GM21825 (cell line): ENCODE results near the gene VPS51.
"Not testable (repeated sequence)": the region's sequence is repeated elsewhere in the genome, so short reads cannot be mapped to it uniquely, and the experiment has no call there.

ENCODE experiments used
- ATAC-seq: cut with Tn5 transposase; IDR thresholded peaks from one replicate; pipeline ENCODE4 v1.9.1; 2021; ENCODE audit warnings: mild to moderate bottlenecking, moderate library complexity; ENCODE audit not compliant: unreplicated experiment

The VPS51 gene

DNA sequence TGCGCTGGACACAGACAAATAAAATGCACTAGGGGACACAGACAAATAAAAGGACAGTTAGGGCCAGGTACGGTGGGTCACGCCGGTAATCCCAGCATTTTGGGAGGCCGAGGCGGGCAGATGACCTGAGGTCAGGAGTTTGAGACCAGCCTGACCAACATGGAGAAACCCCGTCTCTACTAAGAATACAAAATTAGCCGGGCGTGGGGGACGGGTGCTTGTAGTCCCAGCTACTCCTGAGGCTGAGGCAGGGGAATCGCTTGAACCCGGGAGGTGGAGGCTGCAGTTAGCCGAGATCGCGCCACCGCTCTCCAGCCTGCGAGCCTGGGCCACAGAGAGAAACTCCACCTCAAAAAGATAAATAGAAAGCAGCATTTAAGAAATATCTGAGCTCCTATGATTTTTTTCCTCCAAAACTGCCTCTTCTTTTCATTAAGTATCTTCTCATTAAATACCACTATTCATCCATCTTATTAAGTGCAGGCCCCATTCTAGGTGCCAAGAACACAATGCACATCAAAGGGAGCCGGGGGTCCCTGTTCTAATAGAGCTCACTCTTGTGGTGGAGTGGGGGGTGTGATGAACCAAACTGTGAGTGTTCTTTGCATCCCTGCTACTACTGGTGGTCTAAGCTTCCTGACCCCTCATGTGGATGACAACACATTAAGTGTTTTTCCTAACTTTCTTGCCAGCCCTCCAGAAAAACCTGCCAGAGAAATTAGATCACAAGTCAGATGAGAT, 22.3 kb downstream of the VPS51 start:
- no peak for ATAC-seq

DNA sequence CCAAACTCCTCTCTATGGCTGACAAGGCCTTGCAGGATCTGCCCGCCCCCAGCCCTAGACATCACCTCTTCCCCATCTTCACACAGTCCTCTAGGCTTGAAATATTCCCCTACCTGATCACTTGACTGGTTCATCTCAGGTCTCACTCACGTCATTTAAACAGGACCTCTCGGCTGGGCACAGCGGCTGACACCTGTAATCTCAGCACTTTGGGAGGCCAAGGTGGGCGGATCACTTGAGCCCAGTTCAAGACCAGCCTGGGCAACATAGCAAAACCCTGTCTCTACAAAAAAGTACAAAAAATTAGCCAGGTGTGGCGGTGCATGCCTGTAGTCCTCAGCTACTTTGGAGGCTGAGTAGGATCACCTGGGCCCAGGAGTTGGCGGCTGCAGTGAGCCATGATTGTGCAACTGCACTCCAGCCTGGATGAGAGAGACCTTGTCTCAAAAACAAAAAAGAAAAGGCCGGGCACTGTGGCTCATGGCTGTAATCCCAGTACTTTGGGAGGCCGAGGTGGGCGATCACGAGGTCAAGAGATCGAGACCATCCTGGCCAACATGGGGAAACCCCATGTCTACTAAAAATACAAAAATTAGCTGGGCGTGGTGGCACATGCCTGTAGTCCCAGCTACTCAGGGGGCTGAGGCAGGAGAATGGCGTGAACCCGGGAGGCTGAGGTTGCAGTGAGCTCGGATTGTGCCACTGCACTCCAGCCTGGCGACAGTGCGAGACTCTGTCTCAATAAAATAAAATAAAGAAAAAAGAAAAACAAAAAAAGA, 23.1 kb downstream of the VPS51 start:
- not testable (repeated sequence) for ATAC-seq

DNA sequence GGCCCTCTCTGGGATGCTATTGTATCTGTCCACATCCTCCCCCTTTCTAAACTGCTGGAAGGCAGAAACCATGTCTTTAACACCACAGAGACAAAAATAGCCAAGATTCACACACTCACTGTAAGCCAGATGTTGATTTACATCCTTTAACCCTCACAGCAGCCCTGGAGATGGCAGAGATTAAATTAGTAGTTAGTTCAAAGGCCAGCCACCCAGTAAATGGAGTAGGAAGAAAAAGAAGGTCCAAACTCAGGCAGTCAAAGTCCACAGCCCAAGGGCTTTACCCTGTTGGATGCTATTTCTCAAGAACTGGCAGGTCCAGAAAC, 23.6 kb downstream of the VPS51 start:
- no peak for ATAC-seq

DNA sequence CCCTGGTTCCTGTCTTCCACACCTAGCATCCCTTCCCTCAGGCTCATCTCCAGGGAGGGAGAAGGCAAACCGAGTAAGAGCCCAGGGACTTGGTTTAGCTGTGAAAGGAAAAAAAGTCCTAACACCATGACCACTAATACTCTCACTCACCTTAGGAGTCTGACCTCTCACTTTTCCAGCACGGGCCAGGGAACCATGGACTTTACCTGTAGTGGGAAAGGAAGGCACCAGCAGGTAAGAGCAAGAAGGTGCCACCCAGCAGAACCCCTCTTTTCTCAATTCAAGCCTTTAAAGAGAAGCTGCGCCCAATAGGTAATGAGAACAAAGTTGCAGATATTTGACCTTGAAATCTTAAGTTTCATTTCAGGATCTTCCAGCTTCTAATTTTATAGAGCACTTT, 24.8 kb downstream of the VPS51 start:
- no peak for ATAC-seq

DNA sequence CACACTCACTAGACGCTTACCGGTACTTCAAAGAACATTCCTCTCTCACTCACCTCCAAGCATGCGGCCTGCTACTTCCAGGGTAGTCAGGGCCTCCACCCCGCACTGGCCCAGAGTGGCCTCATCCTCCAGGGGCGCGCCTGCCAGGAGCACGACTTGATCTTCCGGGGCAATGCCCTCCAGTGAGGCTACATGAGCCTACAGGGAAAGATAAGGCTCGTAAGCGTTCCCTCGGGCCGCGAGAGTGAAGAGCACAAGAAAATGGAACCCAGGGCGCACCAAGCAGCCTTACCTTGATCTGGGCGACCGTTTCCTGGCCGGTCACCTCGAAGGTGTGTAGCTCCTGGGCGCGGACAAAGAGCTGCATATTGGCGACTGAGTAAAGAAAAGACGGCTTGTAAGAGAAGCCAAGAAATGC, 25.4 kb downstream of the VPS51 start:
- no peak for ATAC-seq

DNA sequence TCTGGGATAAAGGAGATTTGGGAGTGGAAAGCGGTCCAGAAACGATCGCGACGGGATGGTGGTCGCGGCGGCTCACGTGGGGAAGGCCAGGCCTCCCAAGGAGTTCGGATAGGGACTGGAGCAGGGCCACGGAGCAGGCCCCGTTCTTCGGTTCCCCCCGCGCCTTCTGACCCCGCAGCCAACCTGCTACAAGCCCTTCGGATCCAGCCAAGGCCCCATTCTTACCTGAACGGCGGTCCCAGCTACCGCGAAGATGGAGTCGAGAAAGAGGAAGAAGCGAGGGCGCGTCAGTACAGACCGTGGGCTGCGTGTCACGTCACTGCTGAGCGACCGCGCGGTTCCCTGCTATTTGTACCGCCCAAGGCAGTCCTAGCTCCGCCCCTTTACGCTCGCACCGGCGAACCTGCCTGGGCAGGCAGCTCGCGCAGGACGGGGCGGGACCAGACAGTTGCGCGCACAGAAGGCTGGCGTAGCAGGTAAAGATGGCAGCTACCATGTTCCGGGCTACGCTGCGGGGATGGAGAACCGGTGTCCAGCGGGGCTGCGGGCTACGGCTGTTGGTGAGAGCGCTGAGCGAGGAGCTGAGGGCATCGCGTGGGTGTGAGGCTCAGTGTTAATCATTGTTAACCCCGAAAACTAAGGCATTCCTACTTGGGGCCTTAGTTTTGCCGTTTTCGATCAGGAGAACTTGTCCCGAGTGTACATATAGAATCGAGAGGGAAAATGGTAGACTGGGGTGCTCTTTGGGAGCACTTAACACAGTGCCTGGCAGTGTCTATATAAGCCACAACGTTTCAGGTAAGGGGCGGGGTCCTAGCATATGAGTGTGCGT, 26.1 kb downstream of the VPS51 start, which contains the start of the genes FAU and MRPL49:
TSS of gene FAU (minus strand) at position 270 of the 832 bp plus-strand sequence. CDS start 321 bp downstream, outside the sequence.
TSS of gene MRPL49 (plus strand) at position 457 of the 832 bp plus-strand sequence. CDS start at position 483, 26 bp downstream.
- peak; percentile 63 for ATAC-seq

DNA sequence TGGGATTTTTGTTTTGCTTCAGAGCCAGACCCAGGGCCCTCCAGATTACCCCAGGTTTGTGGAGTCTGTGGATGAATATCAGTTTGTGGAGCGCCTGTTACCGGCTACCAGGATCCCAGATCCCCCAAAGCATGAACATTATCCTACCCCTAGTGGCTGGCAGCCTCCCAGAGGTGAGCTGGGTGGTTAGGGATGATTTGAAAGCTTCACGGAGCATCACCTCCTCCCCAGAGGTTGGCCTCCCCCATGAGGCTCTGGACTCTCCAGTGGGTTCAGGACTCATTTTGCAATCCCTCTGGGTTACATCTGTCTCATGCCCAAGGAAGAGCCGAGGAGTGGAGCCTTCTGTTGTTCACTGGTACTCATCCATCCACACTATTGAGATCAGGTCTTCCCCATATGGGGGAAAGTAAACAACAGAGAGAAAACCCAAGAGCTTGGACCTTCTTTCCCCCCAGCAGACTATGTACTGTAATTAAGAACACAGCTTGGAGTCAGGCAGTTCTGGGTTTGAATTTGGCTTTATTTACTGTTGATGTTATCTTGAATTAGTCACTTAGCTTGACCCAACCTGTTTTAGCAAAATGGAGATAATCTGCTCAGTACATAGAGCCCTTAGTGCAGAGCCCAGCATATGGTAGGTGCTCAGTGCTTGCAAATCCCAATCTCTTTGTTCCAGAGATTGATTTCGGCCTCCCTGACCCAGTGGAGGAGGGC, 28.6 kb downstream of the VPS51 start:
- ATAC-seq = no peak

DNA sequence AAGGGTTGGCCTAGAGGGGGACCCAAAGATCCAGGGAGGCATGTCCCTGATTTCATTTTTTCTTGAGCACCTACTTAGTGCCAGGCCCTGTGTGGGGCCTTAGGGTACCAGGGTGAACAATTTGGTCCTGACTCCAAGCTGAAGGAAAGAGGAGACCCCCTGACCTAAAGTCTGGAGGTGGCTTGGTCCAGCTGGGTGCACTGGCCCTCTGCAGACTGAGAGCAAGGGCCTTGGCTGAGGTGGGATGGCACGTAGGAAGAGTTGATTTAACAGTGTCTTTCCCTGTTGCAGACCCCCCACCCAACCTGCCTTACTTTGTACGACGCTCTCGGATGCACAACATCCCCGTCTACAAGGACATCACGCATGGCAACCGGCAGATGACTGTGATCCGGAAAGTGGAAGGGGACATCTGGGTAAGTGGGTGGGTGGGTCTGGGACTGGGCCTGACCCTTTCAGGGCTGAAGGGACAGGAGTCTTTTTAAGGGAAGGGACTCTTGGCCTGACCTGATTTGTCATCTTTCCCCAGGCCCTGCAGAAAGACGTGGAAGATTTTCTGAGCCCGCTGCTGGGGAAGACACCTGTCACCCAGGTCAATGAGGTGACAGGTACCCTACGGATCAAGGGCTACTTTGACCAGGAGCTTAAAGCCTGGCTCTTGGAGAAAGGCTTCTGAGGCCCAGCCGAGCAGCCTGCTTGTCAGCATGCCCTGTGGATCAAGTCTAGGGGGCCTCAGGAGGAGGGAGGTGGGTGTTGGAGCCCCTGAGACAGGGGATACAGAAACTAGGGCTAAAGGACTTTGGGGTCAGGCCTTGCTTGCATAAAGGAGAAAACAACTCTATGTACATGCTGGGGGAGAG, 29.4 kb downstream of the VPS51 start:
- no peak for ATAC-seq

DNA sequence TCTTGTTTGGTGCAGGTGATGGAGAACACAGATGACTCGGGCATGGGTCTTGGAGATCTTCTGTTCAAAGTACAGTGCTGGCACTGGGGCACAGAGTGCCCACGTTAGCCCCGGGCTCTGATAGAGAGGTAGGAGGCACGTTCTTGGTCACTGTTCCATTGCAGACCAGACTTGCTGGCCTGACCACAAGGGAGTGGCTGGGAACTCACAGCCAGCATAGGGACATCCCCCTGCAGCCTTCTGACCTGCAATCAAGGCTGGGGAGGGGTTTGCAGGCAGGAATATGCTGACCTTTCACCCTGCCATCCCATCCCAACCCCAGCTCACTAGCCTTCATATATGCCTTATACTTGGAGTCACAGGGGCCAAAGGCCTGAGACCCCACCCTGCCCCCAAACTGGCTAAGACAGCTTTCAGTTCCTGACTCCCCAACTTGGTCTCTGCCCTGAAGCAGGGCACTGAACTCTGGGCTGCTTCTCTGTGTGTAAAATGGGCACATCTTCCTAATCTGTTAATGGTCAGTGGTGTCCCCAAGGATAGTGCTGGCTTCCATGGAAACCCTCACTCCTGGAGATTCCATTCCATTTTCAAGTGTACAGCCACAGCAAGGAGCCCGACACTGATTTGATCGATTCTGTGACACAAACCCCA, 30.7 kb downstream of the VPS51 start:
- ATAC-seq = no peak

DNA sequence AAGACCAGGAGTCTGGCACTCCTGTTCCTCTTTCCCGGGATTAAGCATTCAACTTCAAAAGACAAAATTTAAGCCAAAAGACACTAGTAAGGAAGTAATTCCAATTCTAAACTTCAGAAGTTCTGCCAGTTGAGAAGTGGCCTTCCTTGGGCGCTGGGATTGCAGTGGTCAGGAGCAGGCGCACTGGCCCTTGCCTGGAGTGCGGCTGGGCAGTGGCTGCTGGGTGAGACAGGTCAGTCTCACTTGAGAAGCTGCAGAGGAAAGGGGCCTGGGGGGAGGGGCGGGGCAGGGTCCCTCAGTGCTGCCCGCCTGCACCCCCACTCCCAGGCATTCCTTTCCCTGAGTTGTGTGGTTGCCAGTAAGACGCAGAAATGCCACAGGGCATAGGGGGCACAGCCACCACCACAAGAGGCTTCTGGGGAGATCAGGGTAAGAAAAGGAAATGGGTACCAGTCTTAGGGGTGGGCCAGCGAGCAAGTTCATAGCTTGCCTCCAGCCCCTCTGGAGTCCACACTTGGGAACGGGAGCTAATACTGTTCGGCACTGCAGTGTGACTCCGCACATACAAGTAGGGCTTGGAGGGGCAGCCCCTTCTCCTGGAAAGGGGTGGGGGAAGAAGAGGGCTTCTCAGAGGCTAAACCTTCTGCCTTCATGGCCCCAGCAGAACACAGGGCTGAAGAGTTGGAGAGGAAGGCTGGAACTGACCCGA, 31.6 kb downstream of the VPS51 start:
- no peak for ATAC-seq

DNA sequence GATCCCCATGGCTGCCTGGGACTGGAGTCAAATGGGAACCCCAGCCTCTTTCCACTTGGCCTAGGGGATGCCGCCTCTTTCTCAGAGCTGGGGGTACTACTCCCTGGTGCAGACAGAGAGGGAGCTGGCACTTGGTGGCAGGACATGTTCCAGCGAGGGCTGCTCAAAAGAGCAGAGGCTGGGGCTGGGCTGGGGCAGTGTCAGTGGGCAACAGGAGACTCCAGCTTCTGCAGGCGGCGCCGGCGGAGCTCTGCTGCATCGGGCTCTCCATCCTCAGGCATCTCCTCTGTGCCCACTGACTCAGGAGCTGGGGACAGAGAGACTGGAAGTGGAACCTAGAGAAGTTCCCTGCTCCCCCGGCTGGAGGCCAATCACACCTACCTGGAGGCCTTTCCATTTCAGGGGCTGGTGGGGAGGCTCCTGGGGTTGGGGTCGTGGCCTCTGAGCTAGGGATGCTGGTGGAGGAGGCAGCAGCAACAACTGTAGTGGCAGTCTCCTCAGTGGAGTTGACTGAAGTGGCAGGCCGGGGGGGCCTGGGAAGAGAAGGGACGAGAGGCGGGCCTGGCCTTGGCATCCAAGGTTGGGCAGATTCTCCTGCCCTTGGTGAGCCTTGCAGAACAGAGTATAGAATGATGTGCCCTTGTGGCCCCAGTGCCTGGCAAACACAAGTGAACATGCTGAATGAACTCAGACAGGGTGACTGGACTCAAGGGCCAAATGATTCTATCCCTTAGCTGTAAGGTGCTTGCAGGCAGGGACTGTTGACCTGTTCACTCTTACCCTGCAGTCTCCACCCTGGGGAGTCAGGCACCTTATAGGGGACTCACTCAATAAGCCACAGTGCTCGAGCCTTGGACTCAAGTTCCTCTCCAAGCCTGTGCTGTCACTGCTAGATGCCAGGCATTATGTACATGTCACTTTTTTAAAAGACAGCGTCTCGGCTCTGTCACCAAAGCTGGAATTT, 32.5 kb downstream of the VPS51 start:
- ATAC-seq = no peak

DNA sequence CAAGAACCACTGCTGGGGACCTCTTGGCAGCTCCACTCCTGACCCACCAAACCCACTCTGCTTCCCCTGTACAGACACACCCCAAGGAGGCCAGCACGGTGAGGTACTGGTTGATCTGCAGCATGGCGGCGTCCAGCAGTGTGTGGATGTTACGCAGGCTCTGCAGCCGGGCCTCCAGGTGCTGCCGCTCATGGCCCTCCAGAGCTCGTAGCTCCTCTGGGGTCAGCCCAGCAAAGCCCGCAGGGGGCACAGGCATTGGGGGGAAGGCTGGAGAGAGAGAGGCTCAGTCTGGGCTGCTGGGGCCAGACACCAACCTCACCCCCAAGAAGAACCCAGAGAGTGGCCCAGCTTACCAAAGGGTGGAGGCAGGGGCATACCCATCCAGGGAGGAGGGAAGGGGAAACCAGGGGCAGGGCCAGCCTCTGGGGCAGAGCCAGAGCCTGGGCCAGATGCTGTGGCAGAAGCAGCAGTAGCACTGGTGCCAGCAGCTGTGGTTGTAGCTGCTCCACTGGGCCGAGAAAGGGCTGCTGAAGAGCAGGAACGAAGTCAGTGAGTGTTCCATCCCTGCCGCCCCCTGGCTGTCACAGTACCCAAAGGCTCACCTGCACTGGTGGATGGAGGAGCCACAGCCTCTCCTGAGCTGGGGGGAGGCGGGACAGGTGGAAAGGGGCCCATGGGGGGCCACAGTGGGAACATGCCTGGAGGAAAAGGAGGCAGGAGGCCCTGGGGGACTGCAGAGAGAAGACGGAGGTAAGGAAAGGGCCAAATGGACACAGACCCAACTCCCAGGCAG, 33.8 kb downstream of the VPS51 start:
- no peak for ATAC-seq

DNA sequence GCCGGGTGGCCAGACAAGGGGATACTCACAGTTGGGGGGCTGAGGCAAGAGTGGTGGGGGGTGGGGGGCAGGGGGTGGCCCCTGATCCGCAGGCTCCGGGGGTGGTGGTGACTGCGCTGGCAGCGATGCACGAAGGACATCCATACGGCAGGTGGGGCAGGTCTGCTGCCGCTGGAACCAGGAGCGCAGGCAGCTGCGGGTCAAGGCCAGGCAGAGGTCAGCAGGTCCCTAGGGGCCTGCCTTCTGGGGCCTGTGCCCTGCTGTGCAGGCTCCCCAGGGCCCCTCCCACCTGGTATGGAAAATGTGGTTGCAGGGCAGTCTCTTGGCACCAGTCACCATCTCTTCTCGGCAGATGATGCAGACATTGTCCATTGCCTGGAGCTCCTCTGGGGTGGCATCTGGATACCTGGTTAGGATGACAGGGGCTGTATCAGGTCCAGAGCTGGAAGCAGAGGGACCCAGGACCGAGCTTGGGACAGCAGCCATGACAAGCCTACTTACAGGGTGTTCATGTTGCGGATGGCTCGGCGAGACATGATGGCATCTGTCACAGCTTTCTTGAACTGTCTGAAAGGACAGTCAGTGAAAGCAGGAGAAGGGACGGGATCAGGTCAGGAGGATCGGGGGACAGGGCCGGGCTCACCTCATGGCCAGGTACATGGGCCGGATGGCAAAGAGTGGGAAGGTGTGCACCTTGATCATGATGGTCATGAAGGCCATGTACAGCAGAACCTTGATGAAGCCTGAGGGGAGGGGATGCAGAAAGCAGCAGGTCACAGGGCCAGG, 34.8 kb downstream of the VPS51 start:
- ATAC-seq = no peak

DNA sequence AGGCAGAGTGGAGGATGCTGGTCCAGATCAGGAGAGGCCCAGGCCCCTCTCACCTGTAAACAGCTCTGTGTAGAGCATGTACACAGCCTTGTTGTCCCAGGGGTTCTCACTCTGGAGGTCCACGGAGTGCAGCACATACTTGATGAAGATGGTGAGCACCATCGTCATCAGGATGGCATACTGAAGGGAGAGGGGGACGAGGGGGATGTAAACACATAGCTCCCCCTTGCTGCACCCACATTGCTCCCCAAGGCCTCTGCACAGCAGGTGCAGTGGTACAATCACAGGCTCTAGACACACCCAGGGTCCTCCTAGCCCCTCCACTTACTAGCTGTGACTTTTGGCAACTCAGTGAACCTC, 35.4 kb downstream of the VPS51 start:
- no peak for ATAC-seq

DNA sequence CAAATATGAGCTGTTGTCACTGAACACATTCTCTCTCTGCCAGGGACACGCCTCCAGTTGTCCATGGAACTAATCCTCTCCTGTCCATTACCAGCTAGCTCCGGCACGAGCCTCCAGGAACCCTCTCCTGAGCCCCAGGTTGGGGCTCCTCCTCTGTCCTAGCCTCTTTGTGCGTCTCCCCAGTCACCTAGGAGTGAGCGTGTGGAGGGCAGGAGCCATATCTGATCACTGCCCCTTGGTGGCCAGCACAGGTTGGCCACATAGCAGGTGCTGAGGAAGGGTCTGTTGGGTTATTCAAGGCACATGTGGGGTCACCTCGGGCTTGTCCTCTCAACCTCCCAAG, 35.9 kb downstream of the VPS51 start:
- ATAC-seq = no peak
